Right hindlimb (tissue), 1 donor: ENCODE measurements around the gene ITPR2.
"Not testable (repeated sequence)": the region's sequence is repeated elsewhere in the genome, so short reads cannot be mapped to it uniquely, and the experiment has no call there.

Experiments
- DNase-seq: peaks from one replicate; pipeline ENCODE4 v3.0.0-alpha.2; 2018

Gene ITPR2

GRCh38 chr12:26848156-26848825, 15.3 kb upstream of the ITPR2 start:
- DNase-seq: no peak

- DNase-seq: no peak
These were observed 14.4 kb upstream of the ITPR2 start for GRCh38 chr12:26847431-26847830.

GRCh38 chr12:26846416-26846815, 13.4 kb upstream of the ITPR2 start:
- DNase-seq: no peak

DNA sequence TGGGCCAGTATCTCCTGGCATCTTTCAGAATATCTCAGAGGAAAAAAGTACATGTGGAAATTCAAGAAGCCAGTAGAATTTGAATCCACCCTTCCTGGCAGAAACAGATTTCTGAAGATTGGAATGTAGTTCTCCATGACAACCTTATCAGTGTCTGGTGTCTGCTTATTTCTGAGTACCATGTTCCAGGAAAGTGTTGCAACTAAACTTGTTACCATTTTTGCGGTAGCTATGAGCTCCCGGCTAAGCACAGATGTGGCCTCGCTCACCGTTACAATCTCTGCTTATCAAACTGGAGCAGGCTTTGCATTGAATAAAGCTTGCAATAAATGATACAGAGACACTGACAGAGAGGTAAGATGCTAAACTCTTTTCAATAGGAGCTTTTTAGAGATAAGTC, 13.0 kb upstream of the ITPR2 start:
- no peak for DNase-seq

DNA sequence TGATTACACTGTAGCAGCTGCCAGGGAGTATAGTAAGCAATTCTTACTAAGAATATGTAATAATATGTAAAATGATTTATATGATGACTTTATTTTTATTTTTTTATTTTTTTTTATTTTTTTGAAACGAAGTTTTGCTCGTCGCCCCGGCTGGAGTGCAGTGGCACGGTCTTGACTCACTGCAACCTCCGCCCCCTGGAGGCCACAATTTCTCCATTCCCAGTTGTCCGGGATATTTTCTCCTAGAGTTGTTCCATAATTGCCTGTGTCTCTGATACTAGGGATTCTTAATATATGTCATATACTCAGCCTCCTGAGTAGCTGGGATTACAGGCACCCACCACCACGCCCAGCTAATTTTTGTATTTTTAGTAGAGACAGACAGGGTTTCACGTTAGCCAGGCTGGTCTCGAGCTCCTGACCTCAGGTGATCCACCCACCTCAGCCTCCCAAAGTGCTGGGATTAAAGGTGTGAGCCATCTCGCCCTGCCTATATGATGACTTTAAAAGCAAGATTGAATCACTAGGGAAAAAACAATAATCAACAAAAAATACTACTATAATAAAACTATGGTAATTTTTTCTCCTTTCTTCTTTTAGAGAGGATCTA, 12.2 kb upstream of the ITPR2 start:
- DNase-seq: peak; percentile 34

- DNase-seq: no peak
These were observed 10.3 kb upstream of the ITPR2 start for GRCh38 chr12:26843311-26843710.

DNA sequence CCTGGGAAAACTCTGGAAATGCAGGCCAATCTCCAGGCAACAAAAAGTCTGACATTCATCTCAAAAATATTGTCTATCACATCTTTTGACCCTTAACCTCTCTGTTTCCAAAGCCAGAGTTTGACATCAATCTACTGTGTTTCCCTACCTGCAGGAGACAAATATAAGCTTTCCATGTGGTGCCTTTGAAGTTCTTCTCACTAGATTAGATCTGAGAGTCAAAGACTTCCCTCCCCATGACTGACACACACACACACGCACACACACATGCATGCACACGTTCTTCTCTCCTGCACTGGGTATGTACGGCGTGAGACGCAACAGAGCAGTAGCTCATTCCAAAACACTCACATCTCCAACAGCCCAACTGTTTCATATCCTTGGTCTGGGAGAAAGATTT, 8.1 kb upstream of the ITPR2 start:
- DNase-seq: no peak

DNA sequence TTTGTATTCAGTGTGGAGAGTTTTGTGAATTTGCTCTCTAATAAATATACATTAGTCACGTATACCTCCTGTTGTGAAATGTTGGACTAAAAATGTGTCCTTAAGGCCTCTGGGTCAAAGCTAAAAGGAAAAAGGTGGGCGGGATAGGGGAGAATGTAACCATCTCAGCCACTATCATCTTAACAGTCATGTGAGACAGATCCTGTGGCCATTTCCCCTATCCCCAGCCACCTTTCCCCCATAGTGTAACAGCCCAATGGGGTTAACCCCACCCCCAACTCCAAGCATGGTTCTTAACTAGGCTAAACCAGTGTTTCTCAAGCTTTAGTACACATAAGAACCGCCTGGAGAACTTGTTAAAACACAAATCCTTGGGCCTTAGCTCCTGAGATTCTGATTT, 6.5 kb upstream of the ITPR2 start:
- DNase-seq: no peak

DNA sequence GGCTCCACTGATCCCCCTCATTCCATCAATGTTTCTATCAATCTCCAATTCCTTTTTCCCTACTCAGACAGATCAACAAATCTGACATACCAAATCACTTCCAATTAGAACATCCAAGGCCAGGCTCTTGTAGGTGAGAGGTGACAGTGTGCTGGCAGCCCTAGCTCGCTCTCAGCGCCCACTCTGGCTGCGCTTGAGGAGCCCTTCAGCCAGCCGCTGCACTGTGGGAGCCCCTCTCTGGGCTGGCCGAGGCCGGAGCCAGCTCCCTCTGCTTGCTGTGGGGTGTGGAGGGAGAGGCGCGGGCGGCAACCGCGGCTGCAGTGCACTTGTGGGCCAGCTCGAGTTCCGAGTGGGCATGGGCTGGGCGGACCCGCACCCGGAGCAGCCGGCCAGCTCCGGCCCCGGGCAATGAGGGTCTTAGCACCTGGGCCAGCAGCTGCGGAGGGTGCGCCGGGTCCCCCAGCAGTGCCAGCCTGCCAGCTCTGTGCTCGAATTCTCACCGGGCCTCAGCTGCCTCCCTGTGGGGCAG, 6.0 kb upstream of the ITPR2 start:
- DNase-seq: no peak

- DNase-seq: no peak
These were observed 3.2 kb upstream of the ITPR2 start for GRCh38 chr12:26836201-26836600.

DNA sequence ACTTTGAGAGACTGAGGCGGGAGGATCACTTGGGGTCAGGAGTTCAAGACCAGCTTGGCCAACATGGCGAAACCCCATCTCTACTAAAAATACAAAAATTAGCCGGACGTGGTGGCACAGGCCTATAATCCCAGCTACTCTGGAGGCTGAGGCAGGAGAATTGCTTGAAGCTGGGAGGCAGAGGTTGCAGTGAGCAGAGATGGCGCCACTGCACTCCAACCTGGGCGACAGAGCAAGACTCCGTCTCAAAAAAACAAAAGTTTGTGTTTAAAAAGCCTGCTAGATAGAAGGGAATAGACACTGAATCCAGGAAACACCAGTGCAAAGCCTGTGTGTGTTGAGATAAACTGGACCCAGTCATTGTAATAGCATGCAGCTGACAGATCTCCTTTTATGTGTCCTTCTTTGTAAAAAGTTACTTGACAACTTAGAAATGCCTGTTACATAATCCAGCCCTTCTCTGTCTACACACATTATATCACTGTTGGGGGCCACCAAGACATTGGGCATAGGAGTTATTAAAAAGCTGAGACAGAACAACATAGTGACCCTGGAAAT, 1.6 kb upstream of the ITPR2 start:
- not testable (repeated sequence) for DNase-seq

DNA sequence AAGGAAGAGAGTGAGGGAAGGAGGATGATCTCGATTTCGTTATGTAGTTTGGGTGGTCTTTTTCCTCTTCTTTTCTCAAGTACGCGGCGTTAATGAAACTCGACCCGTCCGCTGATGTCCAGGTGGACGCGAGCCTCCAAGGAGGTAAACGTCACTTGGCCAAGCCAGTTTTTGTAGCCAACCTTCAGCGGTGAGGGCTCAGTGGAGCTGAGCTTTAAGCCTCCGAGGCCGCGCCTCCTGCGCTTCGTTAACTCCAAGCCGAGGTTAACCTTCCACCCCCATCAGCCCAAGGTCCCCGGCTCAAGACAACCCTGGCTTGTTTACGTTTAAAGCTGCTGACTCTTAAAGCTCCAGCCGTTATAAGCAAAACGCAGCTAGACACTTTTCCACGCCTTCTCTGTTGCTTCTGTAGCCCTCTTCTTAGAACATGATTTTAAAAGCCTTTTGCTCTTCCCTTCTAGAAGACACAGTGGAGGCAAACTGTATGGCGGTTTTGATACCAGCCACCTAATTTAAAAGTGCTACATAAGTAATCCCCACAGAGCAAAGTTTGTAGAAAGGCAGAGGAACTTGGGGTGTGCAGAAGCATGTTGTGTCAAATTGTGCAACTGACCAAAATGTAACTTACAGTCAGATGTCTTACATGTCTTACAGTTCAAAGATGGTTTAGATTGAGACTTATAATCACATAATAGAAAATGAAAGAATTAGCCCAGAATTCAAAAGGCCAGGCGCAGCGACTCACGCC, 923 bp upstream of the ITPR2 start:
- DNase-seq: peak; percentile 37

DNA sequence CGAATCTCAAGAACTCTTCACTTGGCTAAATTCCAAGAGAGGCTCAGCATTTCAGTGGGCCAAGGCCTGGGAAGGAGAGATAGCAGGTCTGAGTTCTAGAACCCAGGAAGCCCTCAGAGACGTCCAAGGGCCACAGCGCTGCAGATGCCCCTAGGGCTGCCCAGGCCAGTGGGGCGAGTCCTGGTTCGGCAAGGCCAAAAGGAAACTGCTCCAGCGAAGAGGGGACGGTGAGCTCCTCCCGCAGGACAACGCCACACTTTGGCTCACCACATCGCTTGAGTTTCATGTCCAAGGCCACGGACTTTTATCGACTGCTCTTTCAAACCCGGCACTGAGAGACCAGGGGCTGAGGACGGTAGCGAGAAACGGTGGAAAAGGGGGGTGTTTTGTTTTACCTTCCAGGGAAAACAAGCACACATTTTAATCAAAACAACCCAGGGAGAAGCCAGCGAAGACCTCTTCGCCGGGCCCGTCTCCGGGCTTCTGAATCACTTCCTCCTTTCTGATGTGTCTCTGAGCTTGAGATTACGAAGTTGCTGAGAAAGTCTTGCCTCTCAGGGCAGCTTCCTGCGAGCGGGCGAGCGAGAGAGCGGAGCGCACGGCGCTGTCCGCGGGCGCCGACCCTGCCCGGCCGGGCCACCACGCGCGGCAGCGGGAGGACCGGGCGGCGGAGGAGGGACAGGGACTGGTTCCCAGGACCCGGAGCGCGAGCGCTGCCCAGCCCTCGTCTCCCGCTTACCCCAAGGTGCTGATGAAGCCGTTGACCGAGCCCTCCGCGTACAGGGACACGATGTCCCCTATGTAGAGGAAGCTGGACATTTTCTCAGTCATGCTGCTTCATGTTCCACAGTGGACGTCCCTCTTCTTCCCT, 808 bp downstream of the ITPR2 start:
- peak; percentile 73 for DNase-seq

- DNase-seq: no peak
These were observed 2.0 kb downstream of the ITPR2 start for GRCh38 chr12:26830783-26831551.

DNA sequence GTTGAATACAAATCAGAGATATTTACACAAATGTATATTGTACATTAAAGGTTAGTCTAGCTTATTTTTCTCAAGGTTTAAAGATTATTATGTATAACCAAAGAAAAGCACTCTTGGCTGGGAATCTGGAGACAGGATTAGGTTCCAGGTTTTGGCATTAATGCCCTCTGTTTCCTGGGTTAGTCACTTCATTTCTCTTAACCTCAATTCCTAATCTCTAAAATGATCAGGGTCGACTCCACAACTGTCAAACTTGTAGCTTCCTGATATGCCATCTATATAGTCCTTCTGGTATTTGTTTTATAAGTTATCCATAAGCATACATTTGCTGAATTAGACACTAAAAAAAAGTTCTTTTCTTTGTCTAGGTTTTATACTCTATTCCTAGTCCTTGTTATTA, 2.6 kb downstream of the ITPR2 start:
- DNase-seq: no peak

GRCh38 chr12:26828280-26829073, 4.5 kb downstream of the ITPR2 start:
- no peak for DNase-seq

GRCh38 chr12:26826437-26826836, 6.6 kb downstream of the ITPR2 start:
- DNase-seq: no peak

DNA sequence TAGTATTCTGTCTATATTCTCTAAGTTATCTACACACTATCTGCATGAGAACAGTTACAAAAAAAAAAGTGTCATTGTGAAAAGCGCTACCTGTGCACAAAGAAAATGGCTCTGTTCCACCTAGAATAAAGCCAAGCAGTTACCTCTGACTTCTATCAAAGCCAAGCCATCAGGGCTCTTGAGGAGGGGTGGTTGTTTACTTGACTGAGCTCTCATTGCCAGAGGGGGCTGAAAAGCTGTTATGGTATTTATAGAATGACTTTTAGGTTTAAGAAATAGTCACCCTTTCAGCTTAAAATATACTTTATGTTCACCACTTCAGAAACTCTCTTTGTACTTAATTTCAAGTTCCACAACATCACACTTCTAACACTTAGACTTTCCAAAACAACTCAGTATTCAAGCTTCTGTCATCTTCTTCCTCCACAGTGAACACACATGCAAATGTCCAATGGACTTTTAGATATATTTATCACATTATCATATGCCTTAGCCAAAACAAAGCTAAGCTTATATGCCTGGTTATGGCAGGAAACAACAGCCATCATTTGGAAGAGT, 7.5 kb downstream of the ITPR2 start:
- no peak for DNase-seq

DNA sequence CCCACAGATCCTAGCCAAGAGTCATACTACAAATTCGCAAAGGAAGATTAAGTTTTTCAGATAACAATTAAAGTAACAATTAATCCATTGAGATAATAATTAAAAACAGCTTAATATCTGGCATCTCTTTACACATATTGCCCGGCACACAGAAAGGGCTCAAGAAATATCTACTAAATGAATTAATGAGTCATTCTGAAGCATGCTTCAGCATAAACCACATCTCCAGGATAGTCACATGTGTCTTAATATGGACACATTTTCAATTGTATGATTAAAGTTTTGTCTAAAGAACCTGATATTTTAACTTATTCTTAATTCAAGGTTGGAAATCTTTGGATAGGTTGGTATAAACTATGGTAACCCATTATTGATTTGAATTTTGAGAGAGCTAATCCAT, 9.6 kb downstream of the ITPR2 start:
- no peak for DNase-seq

DNA sequence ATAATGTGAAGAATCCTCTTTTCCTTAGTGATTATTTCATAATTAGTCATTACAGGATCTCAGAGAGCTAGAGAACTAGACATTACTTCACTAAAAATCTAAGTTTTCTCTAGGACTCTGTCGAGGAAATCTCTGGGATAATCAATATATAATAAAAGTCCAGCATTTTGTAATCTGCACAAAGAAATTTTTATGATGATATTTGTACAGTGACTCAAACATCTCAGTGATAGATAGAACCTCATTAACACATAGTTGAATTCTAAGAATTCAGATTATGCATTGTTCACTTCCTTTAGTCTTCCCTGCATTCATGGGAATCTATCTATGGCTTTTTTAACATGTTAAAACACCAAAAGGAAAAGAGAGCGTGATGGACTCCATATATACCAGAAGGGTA, 11.0 kb downstream of the ITPR2 start:
- DNase-seq: no peak
